NCI-H2171 (cell line): Measurements from ENCODE around the gene FNDC10.
"Not testable (repeated sequence)": the region's sequence is repeated elsewhere in the genome, so short reads cannot be mapped to it uniquely, and the experiment has no call there.

Experiments used
- DNase-seq: peaks from one replicate; lab custom pipeline; 2025; lab: John Stamatoyannopoulos, UW

FNDC10 gene

GRCh38 chr1:1599935-1600860 lies at the start of gene FNDC10:
FNDC10 (minus strand) TSS chr1:1600135; CDS start chr1:1600015, 120 bp downstream.
- peak; percentile 6 for DNase-seq

DNA sequence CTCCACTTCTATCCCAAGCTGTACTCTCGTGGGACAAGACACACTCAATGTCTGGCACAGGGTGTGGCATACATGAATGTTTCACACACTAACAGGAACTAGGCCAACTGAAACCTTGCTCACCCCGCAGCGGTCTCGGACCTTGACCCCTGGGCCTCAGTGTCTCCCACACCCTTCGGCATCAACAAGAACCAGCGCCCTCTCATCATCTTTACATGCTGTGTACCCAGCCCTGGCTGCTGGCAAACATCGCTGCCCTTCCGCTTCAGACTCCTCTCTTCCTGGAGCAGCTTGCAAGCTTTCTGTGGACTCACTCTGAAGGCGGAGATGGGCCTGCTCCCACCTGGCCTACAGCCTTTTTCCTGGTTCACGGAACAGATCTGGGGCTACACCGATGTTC lies 48.3 kb upstream of the FNDC10 start:
- not testable (repeated sequence) for DNase-seq

DNA sequence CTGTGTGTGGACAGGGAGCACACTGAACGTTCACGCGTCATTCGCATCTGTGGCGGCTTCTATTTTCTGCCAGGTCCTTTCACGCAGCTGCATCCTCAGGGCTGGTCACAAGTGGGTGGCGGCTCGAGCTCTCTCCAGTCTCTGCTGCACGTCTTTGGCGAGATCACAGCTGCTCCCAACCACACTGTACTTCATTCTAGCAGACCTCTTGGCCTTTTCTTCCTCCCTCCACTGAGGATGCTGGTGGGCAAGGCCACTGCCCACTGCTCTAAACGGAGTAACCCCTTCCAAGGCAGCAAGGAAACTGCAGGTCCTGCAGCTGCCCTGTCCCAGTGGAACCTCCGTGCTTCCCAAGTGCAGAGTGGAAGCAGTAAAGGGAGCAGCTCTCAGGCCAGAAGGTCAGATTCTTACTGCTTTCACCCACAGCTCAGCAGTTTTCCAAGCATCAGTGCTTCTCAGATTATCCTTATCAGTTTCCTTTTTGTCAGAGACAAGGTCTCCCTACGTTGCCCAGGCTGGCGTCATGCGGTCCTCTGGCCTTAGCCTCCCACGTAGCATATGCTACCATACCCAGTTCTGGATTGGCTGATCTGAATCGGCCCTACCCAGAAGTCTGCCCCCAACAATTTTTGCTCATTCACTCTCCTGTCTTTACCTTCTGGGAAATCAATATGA lies 47.8 kb upstream of the FNDC10 start:
- DNase-seq, result not testable (repeated sequence)

DNA sequence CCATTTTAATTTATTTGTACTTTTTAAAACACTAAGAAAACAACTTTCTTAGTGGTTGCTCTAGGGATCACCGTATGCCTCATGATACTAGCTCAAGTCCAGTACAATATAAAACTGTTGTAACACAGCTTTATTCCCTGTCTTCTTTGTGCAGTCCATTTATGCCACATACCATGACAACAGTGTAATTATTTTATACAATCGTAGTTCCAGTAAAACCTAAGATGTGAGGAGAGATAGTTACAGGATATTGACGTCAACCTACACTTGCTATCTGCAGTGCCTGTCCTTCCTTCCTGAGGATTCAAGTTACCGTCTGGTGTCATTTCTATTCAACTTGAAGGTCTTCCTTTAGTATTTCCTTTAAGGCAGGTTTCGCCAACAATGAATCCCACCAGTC lies 46.4 kb upstream of the FNDC10 start:
- not testable (repeated sequence) for DNase-seq

DNA sequence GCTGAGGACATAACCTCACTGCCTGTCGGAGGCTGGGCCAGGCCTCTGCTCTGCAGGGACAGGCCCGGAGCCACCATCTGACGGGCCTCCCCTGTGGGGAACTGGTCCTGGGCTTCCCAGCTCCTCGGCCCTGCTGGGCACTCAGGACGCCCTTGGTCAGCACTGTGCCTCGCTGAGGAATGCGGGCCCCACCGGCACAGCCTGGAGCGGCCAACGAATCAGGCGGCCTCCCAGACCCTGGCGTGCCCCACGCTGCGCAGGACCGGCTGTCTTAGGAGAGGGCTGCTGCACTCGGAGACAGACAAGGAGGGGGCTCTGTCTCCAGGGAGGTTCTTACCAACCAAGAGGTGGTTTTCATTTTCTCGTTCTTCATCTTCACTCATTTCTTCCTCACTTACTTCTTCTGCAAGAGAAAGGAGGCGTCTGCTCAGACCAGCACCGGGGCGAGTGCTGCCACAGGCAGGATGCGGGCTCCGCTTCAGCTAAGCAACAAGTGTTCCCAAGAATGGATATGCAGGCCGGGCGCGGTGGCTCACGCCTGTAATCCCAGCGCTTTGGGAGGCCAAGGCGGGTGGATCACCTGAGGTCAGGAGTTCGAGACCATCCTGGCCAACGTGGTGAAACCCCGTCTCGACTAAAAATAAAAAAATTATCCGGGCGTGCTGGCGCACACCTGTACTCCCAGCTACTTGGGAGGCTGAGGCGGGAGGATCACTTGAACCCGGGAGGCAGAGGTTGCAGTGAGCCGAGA lies 41.0 kb upstream of the FNDC10 start:
- DNase-seq, result not testable (repeated sequence)

GRCh38 chr1:1640081-1640480 lies 40.1 kb upstream of the FNDC10 start:
- DNase-seq, result not testable (repeated sequence)

GRCh38 chr1:1639368-1639767 lies 39.4 kb upstream of the FNDC10 start:
- not testable (repeated sequence) for DNase-seq

- not testable (repeated sequence) for DNase-seq
These were observed 38.6 kb upstream of the FNDC10 start for GRCh38 chr1:1638528-1638927.

DNA sequence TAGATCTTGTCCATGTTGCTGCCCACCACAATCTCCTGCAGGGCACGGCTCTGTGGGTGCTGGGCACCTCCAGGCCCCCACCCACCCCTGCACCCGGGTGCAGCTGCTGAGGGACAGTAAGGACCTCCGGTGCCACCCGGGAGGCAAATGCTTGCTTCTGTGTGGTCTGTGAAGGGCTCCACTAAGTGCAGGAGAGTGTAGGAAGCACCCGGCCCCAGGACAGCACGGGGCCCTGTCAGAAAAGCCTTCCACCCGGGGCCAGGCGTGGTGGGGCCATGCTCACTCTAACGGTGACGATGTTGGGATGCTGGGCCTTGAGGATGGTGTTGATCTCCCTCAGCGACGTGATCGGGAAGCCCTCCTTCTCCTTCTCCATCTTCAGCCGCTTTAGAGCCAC lies 37.5 kb upstream of the FNDC10 start:
- not testable (repeated sequence) for DNase-seq

DNA sequence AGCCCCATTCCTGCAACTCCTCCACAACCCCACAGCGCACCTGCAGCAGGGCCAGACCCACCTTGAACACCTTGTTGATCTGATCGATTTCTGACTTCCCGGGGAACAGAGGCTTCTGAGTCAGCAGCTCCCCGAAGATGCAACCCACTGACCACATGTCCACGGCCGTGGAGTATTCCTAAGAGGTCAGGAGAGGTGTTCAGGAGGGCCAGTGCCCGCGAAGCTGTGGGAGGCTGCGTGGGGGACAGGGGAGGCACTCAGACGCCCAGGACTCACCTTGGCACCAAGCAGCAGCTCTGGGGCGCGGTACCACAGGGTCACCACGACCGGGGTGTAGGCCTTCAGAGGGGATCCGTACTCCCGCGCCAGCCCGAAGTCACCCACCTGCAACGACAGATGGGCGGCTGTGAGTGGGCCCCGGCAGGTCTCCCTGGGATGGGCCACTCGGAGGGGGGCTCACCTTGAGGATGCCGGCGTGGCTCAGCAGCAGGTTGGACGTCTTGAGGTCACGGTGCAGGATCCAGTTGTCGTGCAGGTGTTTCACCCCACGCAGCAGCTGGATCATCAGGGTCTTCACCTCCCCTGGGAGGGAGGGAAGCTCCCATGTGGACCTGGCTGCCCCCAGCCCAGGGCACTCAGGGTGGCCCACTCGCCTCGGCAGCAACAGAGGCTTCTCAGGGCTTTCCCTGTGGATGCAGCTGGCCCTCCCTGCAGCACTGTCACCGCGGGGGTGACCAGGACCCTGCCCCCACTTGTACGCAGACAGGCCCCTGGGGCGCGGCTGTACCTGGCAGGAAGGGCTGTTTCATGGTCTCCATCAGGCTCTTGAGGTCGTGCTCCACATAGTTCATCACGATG lies 36.9 kb upstream of the FNDC10 start:
- DNase-seq, result not testable (repeated sequence)

GRCh38 chr1:1634613-1635012 lies 34.7 kb upstream of the FNDC10 start:
- not testable (repeated sequence) for DNase-seq

DNA sequence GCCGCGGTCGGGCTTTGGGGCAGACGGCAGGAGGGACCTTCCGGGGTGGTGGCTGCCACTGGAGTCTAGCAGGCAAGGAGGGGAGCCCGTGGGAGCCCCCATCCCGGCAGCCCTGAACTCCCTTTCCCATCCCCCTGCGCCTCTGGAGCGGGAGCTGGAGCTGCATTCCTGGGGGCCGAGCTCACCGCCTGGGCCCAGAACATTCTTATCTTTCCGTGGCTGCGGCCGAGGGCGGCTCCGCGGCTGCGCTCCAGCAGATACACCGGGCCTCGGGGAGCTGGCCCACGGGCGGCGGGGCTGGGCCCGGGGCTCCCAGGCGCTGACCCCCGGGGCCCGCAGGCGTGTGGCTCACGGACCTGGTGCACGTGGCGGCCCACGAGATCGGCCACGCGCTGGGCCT lies 33.5 kb upstream of the FNDC10 start:
- DNase-seq, result not testable (repeated sequence)

GRCh38 chr1:1631782-1632420 lies 32.0 kb upstream of the FNDC10 start, which contains the start of gene MMP23B:
MMP23B (plus strand) TSS chr1:1632173; CDS start chr1:1632219, 46 bp downstream.
- DNase-seq, result no peak

DNA sequence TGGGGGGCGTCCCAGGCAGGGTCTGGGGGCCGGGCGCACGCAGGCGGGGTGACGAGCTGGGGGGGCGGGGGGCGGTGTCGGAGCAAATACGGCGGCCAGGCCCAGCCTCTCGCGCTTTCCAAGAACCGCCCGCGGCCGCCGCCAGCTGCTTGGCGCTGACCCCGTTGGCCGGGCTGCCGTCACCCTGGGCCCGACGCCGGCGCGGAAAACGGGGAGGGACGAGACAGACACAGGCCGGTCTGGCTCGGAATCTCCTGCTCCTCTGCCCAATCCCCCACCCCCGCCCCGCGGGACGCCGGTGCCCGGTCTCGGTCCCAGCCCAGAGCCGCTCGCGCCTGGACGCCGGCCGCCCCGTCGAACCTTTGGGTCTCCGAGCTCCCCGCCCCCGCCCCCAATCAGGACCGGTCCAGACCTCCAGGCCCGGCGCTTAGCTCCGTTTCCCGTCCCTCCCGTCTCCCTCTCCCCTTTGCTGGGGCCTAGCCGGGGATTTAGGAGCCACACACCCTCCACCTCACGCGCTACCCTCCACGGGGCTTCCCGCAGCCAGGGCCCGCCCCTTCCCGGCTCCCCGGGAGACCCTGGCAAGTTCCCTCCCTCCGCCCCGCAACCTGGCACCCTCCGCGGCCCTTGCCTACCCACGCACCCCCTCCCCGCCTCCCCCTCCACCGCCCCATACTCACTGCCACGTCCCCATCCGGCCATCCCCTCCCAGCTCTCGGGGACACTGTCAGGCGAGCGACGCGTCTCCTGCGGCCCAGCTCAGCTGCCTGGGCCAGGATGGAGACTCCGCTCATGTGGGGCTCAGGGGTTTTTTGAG lies 31.2 kb upstream of the FNDC10 start:
- peak; percentile 9 for DNase-seq

- peak; percentile 93 for DNase-seq
These were observed 30.4 kb upstream of the FNDC10 start for GRCh38 chr1:1630191-1630964.

- no peak for DNase-seq
These were observed 29.7 kb upstream of the FNDC10 start for GRCh38 chr1:1629430-1630190.

DNA sequence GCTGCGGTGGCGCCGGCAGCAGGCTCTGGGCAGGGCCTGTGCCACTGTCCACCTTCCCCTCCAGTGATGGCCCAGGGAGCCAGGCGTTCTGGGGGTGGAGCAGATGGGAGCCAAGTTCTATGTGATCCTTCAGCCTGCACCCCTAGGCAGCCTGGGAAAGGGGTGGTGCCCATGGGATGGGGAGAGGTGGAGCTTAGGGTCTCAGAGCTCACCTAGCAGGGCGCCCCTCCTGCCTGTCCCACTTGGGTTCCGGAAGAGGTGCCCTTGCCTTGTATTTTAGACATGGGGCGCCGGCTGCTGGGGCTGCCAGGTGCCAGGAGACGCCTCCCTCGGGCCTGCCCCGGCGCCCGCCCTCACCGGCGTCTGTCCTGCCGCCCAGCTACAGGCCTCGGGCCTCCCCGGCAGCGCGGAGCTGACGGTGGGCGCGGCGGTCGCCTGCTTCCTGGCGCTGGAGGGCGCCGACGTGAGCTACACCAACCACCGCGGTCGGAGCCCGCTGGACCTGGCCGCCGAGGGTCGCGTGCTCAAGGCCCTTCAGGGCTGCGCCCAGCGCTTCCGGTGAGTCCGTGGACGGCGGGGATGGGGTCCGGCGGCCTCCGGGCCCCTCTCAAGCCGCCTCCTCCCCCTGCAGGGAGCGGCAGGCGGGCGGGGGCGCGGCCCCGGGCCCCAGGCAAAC lies 29.0 kb upstream of the FNDC10 start:
- peak; percentile 43 for DNase-seq
